Inflammatory macrophage (primary cell): ENCODE results near the gene SCARF1.

Experiments used
- DNase-seq, 2 donors: peaks; one replicate each; pipeline ENCODE4 v3.0.0-alpha.2; 2020 to 2022

The SCARF1 gene

DNA sequence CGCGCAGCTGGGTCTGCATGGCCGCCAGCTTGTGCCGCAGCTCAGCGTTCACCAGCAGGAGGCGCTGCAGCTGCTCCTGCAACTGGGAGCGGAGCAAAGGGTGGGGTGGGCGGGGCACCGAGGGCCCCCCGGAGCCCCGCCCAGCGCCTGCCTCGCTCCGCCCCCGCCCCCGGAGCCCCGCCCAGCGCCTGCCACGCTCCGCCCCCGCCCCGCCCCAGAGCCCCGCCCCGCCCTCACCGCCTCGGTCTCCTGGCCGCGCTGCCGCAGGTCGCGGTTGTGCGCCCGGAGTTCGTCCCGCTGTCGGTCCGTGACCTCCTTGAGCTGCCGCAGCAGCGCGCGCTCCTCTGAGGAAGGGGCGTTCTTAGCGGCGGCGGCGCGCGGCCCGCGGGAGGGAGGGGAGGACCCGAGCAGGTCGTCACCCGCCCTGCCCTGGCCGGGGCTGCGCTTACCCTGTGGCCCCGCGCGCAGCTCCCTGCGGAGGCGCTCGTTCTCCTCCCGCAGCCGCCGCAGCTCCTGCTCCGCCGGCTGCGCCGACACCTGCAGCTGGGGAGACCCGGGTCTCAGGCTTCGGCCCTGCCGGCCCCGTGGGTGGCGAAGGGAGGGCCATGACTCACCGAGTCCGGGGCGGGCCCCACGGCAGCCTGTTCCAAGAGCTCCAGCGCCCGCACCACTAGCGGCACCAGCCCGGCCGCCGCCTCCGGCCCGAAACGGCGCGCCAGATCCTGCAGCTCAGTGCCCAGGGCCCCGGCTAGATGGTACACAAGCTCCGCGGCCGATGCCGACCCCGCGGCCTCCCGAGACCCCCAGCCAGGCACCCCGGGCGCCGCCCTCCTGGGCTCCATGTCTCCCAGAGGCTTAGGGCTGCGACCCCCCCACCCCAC, 3.7 kb upstream of the SCARF1 start:
- DNase-seq, result peak; percentile 96 to 98

DNA sequence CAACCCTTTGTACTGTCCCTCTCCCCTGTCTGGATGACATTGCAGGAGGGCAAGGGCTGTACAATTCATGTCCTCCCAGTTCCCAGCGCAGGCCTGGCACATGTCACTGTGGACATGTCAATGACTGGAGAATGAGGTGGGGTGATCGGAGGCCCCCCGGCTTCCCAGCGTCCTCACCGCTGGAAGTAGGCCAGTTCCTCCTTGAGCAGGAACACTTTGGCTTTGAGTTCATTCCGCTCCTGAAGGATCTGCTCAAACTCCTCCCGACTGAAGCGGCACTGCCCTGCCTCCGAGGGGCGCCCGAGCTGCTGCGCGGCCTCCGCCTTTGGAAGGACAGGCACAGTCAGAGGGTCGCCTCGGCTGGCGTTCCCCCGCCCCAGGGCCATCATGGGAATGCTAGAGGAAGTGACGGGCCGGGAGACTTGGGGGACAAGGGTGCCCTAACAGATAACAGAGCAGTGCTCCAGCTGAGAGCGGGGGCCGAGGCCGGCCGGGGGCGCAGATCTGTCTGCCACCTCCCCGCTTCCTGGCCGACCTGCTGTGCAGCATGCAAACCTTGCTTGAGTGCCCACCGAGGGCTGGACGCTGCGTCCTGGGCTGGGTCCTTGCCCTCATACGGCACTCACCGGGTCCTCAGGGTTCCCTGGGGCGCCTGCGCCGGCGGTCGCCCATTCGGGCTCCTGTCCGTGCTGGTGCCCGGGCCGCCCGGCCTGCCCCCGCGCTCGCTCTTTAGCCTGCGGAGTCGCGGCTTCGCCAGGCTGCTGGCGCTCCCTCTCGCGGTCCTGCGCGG, 2.8 kb upstream of the SCARF1 start:
- peak in 1 of 2 donors; percentile 46 for DNase-seq

GRCh38 chr17:1647802-1648171, 2.3 kb upstream of the SCARF1 start:
- DNase-seq, result no peak

GRCh38 chr17:1646199-1646875, 805 bp upstream of the SCARF1 start:
- DNase-seq, result no peak

GRCh38 chr17:1644493-1645206, 882 bp downstream of the SCARF1 start:
- peak; percentile 37 to 75 for DNase-seq

DNA sequence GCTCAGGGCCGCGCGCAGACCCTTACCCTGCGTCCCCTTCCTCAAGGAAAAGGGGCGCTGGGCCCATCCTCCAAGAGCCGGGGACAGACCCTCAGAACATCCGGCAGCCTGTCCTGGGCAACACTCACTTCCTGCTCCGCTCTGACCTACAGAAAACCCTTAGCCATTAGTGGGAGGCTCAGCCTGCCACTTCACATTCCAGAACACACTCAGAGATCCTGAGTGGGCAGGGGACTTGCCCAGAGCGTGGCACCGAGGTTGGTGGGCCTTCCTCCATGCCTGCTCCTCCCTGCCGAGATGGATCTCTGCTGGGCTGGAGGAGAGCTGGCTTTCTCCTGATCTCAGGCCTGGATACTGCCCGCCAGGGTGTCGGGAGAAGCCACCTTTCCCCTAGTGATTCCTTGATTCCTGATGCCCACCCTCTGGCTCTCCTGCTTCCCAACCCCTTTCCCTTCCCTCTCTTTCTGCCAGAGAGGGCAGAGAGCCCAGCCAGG, 1.5 kb downstream of the SCARF1 start:
- peak; percentile 24 to 63 for DNase-seq

- DNase-seq, result peak in 1 of 2 donors; percentile 47
Observed at GRCh38 chr17:1643293-1643998, 2.1 kb downstream of the SCARF1 start.

DNA sequence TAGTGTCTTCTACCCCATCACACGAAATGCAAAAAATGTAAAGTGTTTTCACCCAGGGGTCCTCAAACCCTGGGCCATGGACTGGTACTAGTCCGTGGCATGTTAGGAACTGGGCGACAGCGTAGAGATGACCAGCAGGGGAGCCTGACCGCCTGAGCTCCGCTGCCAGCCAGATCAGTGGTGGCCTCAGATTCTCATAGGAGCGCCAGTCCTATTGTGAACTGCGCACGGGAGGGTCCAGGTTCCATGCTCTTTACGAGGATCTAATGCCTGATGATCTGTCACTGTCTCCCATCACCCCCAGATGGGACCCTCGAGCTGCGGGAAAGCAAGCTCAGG, 4.5 kb downstream of the SCARF1 start:
- DNase-seq, result no peak

- no peak for DNase-seq
Observed at GRCh38 chr17:1640329-1641064, 5.0 kb downstream of the SCARF1 start.

- DNase-seq, result no peak
Observed at GRCh38 chr17:1639549-1640180, 5.9 kb downstream of the SCARF1 start.

- DNase-seq, result no peak
Observed at GRCh38 chr17:1638624-1639300, 6.8 kb downstream of the SCARF1 start.

DNA sequence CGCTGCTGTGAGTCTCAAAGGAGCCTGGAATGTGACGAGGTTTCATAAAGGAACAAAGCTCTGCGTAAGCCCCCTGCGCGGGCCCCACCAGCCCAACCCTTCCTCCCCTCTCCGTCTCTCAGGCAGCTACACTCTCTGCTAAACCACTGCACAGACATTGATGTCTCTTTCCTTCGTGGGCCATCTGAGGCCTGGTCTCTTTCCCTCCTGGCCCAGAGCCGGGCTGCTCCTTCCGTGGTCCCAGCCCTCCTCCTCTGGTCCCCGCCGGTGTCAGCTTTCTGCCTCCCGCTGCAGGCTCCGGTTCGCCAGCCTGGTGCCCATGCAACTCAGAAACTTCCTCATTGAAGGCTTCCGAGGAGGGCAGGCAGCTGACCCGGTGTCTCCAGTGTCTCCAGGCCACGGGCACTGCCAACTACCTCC, 7.4 kb downstream of the SCARF1 start:
- no peak for DNase-seq

- DNase-seq, result no peak
Observed at GRCh38 chr17:1636732-1637285, 8.7 kb downstream of the SCARF1 start.

- DNase-seq, result no peak
Observed at GRCh38 chr17:1635675-1636465, 9.7 kb downstream of the SCARF1 start.

GRCh38 chr17:1634841-1635650, 10.5 kb downstream of the SCARF1 start:
- DNase-seq, result no peak

GRCh38 chr17:1630662-1631061, 14.9 kb downstream of the SCARF1 start:
- DNase-seq, result peak; percentile 25 to 38

DNA sequence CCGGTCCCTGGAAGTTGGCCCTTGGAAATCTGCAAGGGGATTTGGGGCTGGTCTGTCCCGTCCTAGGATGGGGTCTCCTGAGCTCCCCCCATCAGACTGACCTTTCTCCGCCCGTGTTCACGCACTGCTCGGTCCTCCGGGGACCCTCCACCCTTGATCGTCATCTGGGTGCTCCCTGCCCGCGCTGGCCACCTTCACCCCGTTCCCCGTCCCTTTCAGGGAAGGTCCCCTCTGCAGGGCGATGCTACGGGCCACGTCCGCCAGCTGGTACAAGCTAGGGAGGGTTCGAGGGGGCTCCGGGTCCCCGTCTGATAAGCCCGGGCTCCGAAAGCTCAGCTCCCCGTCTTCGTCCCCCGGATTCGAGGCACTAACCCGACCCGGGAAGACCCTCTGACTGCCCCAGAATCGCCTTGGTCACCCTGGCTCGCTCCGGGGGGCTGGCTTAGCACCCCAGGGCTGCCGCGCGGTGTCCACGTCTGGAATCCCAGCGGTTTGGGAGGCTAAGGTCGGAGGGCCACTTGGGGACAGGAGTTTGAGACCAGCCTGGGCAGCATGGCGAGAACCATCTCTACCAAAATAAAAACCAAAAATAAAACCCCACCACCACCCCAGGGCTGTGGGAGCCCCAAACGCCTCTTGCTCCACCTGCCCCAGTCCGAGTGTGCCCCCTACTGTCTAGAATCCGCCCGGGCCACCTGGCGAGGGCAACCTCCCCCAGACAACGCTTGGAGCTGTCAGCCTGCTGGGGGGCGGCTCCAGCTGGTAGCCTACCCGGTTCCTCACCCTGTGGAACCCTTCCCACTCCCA, 15.8 kb downstream of the SCARF1 start:
- peak; percentile 35 to 52 for DNase-seq
